Measurements from ENCODE around the gene RNF26. TPM values are rescaled to one million over a fixed set of nuclear protein-coding genes. Genes with fewer than 3 reads are reported as not detected.

Gene RNF26
- total RNA-seq (2022; extraction: Qiagen RNA extraction; ENCODE audit: low read depth), result 32.7 to 44.8 TPM (median 36.3 TPM) in 5 replicates

DNA sequence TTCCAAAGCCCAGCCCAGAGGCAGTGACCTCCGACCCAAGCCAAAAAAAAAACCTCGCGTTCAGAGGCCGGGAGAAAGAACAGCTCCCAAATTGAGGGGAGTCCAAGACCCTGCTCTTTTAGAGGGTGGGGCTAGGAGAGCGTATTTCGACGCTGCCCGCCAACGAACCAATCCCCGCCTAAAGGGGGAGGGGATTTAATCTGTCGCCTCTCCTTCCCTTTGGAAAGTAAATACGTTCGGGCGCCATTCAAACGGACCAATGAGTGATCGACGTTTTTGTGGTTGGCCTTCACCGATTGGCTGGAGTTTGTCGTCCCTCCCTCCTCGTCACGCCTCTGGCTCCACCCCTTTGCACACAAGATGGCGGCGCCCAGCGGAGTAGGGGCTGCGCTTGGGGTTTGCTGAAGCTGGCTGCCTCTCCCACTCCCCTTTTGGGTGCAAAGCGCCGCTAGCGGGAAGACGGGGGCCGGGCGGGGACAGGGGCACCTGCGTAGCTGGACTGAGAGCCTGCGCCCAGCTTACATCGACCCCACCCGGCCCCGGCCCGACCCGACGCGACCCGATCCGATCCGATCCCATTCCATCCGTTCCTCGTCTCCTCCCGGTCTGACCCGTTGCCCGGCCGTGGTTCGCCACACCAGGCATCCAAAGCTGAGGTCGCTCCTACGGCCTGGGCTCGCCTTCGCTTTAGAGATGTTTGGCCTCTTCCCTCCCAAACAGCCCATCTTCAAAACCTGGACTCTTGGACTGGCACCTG is at the start of gene RNF26:
Gene RNF26, plus strand, starts transcription at position 354 of the 757 bp plus-strand sequence. CDS start 596 bp downstream, outside the sequence.

DNA sequence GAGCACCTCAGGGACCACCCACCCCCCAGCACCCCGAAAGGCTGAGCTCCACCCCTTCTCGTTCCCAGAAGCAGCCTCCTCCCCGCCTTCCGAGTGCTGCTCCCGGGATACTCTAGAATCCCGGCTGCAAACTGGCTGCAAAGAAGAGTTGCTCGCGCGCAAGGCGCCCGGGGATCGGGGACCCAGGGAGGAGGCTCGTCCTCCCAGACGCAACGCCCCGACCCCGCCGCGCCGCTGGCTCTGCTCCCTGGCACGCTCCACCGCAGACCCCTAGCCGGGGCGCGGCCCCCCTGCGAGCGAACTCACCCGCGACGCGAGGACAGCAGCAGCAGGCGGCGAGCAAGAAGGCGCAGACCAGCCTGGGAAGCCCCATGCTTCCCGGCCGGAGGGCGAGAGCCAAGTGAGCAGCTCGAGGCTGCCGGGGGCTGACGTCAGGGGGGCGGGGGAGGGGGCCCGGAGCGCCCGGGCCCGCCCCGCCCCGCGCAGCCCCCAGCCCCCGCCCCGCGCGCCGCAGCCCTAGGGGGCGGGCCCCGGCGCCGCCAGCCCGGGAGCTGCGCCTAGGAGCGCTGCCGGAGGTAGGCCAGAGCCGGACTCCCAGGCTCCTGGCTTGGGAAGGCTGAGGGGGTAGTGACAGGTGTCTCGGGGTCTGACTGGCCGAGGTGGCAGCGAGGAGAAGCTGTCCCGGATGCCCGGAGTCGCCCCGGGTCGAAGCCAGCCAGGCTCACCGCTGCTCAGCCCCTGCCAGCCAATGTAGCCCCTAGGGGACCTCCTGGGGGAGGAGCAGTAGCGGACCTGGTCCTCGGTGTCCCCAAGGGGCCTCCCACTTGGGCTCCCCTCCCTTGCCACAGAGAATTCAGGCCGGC is 17.4 kb upstream of the RNF26 start, which contains the start of gene MCAM:
Gene MCAM, minus strand, starts transcription at position 402 of the 863 bp plus-strand sequence. Its CDS starts 29 bp downstream, at position 373.

DNA sequence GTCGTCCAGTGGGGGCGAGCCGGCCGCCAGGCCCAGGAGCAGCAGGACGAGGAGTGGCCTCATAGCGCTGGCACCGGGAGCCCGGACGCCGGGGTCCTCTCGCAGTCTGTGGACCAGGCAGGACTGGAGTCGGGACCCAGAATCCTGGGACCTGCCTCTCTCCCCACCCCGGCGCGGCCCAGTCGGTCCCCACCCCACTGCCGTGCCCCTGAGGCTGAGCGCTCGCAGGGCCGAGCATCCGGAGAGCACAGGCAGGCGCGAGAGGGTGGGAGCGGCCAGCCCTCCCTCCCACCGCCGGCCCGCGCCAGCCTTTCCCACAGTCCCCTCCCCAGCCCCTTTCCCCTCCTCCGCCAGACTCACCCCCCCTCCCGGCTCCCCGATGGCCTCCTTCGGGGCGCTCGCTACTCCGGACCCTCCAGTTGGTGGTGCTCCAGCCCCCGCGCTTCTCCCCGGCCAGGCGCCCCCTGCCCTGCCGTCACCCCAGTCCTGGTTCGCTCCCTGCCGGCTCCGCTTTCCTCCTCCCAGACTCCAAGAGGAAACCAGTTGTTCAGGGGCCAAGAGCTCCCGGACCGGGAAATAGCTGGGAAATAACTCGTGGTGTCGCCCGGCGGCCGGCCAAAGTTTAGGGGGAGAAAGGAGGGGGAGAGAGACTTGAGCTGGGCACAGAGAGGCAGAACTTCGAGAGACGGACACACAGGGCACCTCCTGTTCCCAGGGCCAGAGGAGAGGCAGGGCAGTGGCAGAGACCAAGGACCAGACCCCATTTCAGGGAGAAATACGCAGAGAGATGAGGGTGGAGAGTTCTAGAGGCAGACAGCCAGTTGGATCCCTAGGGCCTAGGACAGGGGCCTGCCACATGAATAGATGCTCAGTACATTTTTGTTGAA is 6.3 kb downstream of the RNF26 start, which contains the start of gene C1QTNF5:
Gene C1QTNF5, minus strand, starts transcription at position 549 of the 887 bp plus-strand sequence. Its CDS starts 486 bp downstream, at position 63.

DNA sequence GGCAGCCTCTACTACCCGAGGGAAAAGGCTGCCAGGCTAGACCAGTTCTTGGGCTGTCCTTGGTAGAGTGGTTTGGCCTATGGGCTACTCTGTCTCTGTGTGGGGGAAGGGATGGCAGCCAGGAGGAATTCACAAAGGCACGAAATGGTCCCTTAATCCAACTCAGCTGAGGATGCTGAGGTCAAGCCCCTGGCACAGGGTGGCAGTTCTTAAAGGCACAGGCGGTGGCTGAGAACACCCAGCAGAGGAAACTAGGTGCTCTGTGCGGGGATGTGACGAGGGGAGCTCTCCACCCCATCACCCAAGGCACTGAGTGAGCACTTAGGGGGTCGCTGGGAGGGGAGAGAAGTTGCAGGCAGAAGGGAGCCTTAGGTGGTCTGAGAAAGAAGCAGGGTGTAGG is 12.3 kb downstream of the RNF26 start, which contains the start of gene MFRP:
Gene MFRP, minus strand, starts transcription at position 101 of the 400 bp plus-strand sequence. CDS start 192 bp downstream, outside the sequence.

DNA sequence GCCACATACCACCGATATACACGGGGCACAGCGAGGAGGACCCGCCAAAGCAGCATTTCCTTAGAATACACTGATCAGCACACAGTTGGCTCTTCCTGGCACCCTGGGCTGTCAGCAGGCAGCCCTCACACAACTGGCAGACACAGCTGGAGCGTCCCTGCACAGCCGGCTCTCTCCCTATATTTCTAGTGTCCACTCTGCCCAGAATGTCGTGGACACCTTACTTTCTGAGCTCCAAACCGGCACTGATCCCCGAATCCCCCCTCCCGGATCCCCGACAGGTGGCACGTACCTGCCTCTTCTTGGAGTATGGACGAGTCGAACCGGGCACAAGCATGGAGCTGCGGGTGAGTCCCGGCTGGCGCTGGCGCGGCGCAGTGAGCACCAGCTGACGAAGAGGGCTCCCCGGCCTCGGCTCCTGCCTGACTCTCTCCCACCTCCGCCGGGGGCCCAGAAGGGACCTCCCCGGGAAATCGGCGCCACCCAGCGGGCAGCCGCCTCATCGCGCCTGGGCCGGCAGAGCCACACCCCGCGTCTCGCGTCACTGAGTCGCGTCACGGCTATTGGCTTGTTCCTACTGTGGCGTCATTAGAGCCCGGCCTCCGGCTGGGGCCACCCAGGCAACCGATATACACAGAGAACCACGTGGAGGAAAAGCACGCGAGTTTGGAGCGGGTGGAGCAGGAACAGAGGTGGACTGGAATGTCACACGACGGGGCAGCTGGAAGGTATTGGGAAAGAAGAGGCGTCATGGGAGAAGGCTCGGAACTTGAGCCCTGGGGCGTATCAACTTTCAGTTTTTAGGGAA is 47.1 kb downstream of the RNF26 start, which contains the start of gene USP2:
Gene USP2, minus strand, starts transcription at position 510 of the 808 bp plus-strand sequence. CDS start 8,210 bp downstream, outside the sequence.

Other genes starting within 250 kb of the RNF26 start
- gene HMBS, start 249.6 kb upstream of the RNF26 start, total RNA-seq (2022; extraction: Qiagen RNA extraction; ENCODE audit: low read depth), result 45.9 to 53.9 TPM (median 52.6 TPM) in 5 replicates
- gene DPAGT1, start 232.7 kb upstream of the RNF26 start, total RNA-seq (2022; extraction: Qiagen RNA extraction; ENCODE audit: low read depth), result 35.9 to 44.7 TPM (median 42.6 TPM) in 5 replicates
- gene C2CD2L, start 227.2 kb upstream of the RNF26 start, total RNA-seq (2022; extraction: Qiagen RNA extraction; ENCODE audit: low read depth), result 5.2 to 7.0 TPM (median 6.6 TPM) in 5 replicates
- gene HINFP, start 212.9 kb upstream of the RNF26 start, total RNA-seq (2022; extraction: Qiagen RNA extraction; ENCODE audit: low read depth), result 10.4 to 11.9 TPM (median 10.9 TPM) in 5 replicates
- gene ABCG4, start 185.5 kb upstream of the RNF26 start, total RNA-seq (2022; extraction: Qiagen RNA extraction; ENCODE audit: low read depth), result 0.19 to 0.36 TPM (median 0.25 TPM) in 5 replicates
- gene NLRX1, start 165.8 kb upstream of the RNF26 start, total RNA-seq (2022; extraction: Qiagen RNA extraction; ENCODE audit: low read depth), result 9.3 to 11.7 TPM (median 11.5 TPM) in 5 replicates
- gene NHERF4, start 149.1 kb upstream of the RNF26 start, total RNA-seq (2022; extraction: Qiagen RNA extraction; ENCODE audit: low read depth), result 0.07 to 0.25 TPM (median 0.17 TPM) in 3 of 5 replicates, not detected in the others
- gene CBL, start 128.2 kb upstream of the RNF26 start, total RNA-seq (2022; extraction: Qiagen RNA extraction; ENCODE audit: low read depth), result 7.8 to 11.6 TPM (median 10.8 TPM) in 5 replicates
- gene MCAM, start 17.4 kb upstream of the RNF26 start, total RNA-seq (2022; extraction: Qiagen RNA extraction; ENCODE audit: low read depth), result 10.4 to 13.7 TPM (median 11.8 TPM) in 5 replicates
- not detected in 5 replicates for gene C1QTNF5, start 6.4 kb downstream of the RNF26 start, total RNA-seq (2022; extraction: Qiagen RNA extraction; ENCODE audit: low read depth)
- not detected in 5 replicates for gene MFRP, start 12.2 kb downstream of the RNF26 start, total RNA-seq (2022; extraction: Qiagen RNA extraction; ENCODE audit: low read depth)
- gene USP2, start 47.2 kb downstream of the RNF26 start, total RNA-seq (2022; extraction: Qiagen RNA extraction; ENCODE audit: low read depth), result 0.32 to 0.58 TPM (median 0.38 TPM) in 5 replicates
- gene THY1, start 88.6 kb downstream of the RNF26 start, total RNA-seq (2022; extraction: Qiagen RNA extraction; ENCODE audit: low read depth), result 10.4 to 20.1 TPM (median 12.8 TPM) in 5 replicates